GM21423 (cell line): ENCODE results near the gene HENMT1.

Source experiments
- ATAC-seq: cut with Tn5 transposase; IDR thresholded peaks from one replicate; pipeline ENCODE4 v1.9.1; 2021; ENCODE audit warnings: mild to moderate bottlenecking, moderate library complexity; ENCODE audit not compliant: unreplicated experiment

HENMT1 gene

DNA sequence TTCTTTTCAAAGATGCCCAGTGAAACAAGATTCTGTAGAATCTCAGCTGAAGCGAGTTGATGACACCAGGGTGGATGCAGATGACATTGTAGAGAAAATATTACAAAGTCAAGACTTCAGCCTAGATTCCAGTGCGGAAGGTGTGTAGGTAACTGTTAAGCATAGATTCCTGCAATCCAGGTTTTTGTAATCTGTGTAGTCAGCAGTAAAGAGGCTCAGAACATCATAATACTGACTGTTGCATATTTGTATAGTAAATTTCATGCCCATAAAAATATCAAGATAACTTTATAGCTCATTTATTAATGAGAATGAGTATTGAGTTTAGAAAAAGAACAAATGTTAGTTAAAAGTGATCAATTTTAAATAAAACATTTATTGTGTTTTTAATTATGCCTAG lies 32.2 kb downstream of the HENMT1 start:
- ATAC-seq: no peak

GRCh38 chr1:108627951-108628350 lies 32.9 kb downstream of the HENMT1 start:
- ATAC-seq: no peak

DNA sequence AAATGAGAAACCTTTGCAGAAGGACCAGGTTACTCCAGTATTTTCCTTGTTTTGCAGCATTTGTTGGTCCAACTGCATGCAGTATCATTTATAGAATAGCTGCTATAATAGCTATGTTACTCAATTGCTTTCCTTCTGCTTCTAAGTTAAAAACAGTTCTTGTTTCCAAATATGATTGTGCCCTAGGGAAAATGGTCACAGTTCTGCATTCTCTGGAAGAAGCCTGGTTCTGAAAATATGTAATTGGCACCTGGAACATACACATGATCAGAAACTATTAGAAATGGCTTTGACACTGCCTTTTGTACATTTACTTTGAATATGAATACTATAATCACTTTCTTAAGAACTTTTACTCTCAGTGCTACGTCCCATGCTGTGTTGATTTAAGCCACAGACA lies 33.6 kb downstream of the HENMT1 start:
- ATAC-seq: no peak

- ATAC-seq: no peak
Measured at GRCh38 chr1:108624069-108624468, 36.8 kb downstream of the HENMT1 start.

GRCh38 chr1:108617724-108618056 lies 43.2 kb downstream of the HENMT1 start:
- no peak for ATAC-seq

DNA sequence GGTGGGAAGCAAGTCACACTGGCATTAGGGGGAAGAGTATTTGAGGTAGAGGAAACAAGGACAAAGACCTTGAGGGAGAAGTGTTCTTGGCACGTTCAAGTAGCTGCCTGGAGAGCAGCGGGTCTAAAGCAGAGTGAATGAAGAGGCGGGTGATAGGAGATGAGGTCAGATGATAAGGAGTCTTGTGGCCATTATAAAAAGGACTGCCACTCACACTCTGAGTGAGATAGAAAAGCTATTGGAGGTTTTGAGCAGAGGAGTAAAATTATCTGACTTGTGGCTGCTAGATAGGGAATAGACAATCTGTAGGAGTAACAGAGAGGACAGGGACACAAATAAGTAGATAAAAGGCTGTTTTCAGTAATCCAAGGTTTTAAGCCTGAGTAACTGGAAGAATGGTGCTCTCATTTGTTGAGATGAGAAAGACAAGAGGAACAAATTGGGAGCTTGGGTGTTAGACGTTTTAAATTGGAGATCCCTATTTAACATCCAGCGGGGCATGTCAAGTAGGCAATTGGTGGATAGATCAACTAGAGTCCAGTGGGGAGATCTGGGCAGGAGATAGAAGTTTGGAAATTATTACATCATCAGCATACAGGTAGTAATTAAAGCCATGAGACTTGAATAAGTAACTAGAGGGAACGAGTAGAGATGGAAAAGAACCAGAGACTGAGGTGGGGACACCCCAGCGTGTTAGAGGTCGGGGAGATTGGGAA lies 43.7 kb downstream of the HENMT1 start:
- no peak for ATAC-seq

GRCh38 chr1:108615544-108615943 lies 45.3 kb downstream of the HENMT1 start:
- no peak for ATAC-seq

GRCh38 chr1:108612496-108612895 lies 48.4 kb downstream of the HENMT1 start:
- ATAC-seq: no peak

DNA sequence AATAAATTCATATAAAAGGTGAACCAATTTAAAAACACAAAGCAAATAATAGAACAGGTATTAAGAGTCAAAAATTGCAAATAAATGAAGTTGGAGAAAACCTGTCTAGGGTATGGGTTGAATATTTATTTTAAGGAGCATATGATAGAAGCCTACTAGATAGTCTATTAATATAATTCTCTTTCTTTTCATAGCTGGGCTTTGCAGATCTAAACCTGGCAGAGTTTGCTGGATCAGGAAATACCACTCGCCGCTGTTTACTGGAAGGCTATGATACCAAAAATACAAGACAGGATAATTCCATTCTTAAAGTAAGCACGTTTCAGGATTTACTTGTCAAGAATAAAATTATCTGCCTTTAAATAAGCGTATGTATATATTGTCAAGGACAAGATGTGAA lies 48.9 kb downstream of the HENMT1 start:
- no peak for ATAC-seq

DNA sequence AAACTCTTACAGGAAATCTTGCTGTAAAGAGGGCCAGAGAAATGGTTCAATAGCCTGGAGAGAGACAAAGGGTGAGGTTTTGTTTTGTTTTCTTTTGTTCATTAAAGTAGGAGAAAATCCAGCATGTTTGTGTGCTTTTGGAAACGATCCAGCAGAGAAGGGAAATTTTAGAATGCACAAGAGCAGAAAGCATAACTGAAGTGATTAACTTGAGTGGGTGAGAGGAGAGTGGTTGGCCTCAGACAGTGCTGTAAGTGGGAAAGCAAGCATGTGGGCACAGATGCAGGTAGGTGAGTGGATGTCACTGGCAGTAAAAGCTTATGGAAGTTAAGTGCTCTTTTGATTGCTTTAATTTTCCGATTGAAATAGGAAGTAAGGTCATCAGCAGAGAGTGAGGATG lies 50.8 kb downstream of the HENMT1 start:
- no peak for ATAC-seq

DNA sequence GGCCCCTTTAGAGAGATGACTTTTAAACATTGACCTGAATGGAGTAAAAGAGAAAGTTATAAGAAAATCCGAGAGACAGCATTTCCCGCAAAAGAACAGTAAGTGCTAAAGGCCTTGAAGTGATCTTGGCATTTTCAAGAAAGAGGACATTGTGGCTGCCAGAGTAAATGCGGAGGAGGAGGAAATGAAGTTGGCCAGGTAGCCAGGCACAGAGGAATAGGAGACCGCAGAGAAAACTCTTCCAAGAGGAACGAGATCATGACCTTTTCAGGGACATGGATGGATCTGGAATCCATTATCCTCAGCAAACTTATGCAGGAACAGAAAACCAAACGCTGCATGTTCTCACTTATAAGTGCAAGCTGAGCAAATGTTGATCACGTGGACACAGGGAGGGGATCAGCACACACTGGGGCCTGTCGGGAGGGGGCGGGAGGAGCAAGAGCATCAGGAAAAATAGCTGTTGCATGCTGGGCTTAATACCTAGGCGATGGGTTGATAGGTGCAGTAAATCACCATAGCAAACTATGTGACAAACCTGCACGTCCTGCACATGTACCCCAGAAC lies 51.3 kb downstream of the HENMT1 start:
- no peak for ATAC-seq

DNA sequence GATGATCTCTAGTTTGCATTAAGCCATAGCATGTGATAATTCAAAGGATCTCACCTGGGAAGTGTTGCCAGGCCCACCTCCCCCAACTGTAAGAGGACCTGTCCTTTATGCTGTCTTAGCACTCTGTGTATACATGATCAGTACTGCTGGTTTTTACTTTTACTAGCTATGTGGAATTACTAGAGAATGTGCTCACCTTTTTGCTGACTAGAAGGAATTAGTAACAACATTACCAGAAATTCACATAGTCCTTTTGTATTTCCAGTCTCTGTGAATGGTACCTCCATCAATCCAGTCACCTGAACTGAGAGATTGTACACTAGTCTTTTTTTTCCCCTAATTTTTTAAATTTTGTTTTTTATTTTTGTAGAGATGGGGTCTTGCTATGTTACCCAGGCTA lies 54.4 kb downstream of the HENMT1 start:
- ATAC-seq: no peak

DNA sequence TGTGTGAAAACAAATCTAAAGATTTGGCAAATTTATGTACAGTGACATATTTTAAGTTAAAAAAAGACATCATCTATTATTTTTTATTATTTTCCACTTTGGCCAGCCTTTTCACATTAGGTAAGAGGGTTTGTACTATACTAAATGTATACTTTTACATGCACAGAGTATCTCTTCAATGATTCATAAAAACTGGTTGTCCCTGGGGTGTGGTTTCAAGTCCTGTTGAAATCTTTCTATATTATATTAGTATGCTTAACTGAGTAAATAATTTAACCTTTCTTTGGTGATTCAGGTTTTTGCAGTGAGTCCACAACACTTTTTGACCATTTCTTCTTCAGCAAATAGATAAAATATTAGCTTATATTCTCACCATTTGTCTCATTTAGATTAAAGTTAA lies 55.3 kb downstream of the HENMT1 start:
- ATAC-seq: no peak

- ATAC-seq: no peak
Measured at GRCh38 chr1:108601708-108602410, 59.0 kb downstream of the HENMT1 start.

DNA sequence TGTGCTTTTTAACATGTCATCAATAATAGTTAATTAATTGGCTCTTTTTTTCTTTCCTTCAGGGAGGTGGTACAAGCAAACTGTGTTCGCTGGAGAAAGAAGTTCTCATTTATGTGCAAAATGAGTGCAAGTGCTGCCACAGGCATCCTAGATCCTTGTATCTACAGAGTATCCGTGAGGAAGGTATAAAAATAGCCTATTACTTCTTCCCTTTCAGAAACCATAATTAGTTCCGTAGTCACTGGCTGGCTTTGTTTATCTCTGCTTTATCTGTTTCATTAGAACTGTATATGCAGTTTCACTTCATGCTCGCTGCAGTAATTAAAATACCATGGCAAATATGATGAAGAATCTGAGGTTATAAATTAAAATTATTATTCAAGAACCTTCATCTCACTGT lies 60.4 kb downstream of the HENMT1 start:
- no peak for ATAC-seq

DNA sequence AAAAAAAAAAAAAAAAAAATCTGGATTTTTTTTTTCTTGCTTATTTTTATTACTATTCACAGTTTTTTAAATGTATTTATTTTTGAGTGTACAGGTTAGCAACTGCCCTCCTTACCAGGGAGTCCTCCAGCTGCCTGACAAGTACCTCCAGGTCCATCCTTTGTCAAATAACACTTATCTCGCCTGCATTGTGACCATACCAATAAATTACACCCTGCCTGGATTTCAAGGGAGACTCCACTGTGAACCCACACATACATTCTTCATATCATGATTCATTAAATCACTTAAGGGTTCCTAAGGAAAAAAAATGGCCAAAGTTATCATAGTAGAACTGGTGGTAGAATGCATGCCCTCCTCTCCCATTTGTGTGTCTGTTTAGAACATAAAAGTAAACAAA lies 62.6 kb downstream of the HENMT1 start:
- no peak for ATAC-seq
